Stimulated activated CD8-positive, alpha-beta memory T cell treated with anti-CD3 and anti-CD28 coated beads, Interleukin-7, amount 100 ng/mL, for 48 hours (primary cell): Measurements from ENCODE around the gene COL4A5.
"Not testable (repeated sequence)": the region's sequence is repeated elsewhere in the genome, so short reads cannot be mapped to it uniquely, and the experiment has no call there.

Experiments used
- DNase-seq, 2 donors: peaks; one replicate each; pipeline ENCODE4 v3.0.0-alpha.2; 2020; ENCODE audit warnings: low read depth in 1 of 2; ENCODE audit errors: extremely low read depth in 1 of 2

Gene COL4A5

GRCh38 chrX:108453841-108454240, 14.2 kb downstream of the COL4A5 start:
- DNase-seq, result no peak

- no peak for DNase-seq
Measured at GRCh38 chrX:108456971-108457477, 17.4 kb downstream of the COL4A5 start.

- DNase-seq, result no peak
Measured at GRCh38 chrX:108464604-108465003, 25.0 kb downstream of the COL4A5 start.

- no peak for DNase-seq
Measured at GRCh38 chrX:108468486-108468885, 28.8 kb downstream of the COL4A5 start.

GRCh38 chrX:108473979-108474378, 34.3 kb downstream of the COL4A5 start:
- DNase-seq, result no peak

- DNase-seq, result not testable (repeated sequence)
Measured at GRCh38 chrX:108481528-108481927, 41.9 kb downstream of the COL4A5 start.

- no peak for DNase-seq
Measured at GRCh38 chrX:108484251-108484650, 44.6 kb downstream of the COL4A5 start.

GRCh38 chrX:108485960-108486359, 46.3 kb downstream of the COL4A5 start:
- DNase-seq, result no peak

- DNase-seq, result no peak
Measured at GRCh38 chrX:108494406-108495090, 54.9 kb downstream of the COL4A5 start.

- no peak for DNase-seq
Measured at GRCh38 chrX:108511721-108512120, 72.1 kb downstream of the COL4A5 start.

GRCh38 chrX:108516184-108516583, 76.5 kb downstream of the COL4A5 start:
- DNase-seq, result no peak

GRCh38 chrX:108527724-108528123, 88.1 kb downstream of the COL4A5 start:
- DNase-seq, result no peak

- DNase-seq, result no peak
Measured at GRCh38 chrX:108537005-108537404, 97.4 kb downstream of the COL4A5 start.

GRCh38 chrX:108541286-108541685, 101.6 kb downstream of the COL4A5 start:
- DNase-seq, result no peak

- DNase-seq, result no peak
Measured at GRCh38 chrX:108557580-108557979, 117.9 kb downstream of the COL4A5 start.

- DNase-seq, result no peak
Measured at GRCh38 chrX:108558217-108558616, 118.6 kb downstream of the COL4A5 start.

- no peak for DNase-seq
Measured at GRCh38 chrX:108573136-108573535, 133.5 kb downstream of the COL4A5 start.

GRCh38 chrX:108582151-108582550, 142.5 kb downstream of the COL4A5 start:
- DNase-seq, result no peak

- no peak for DNase-seq
Measured at GRCh38 chrX:108584617-108585211, 145.1 kb downstream of the COL4A5 start.

GRCh38 chrX:108590496-108590895, 150.9 kb downstream of the COL4A5 start:
- no peak for DNase-seq

- no peak for DNase-seq
Measured at GRCh38 chrX:108601276-108601675, 161.6 kb downstream of the COL4A5 start.

GRCh38 chrX:108610141-108610540, 170.5 kb downstream of the COL4A5 start:
- no peak for DNase-seq
